ENCODE data around the gene RFPL1.
"Not testable (repeated sequence)": the region's sequence is repeated elsewhere in the genome, so short reads cannot be mapped to it uniquely, and the experiment has no call there.

The RFPL1 gene

GRCh38 chr22:29482253-29482652 is 43.9 kb downstream of the RFPL1 start:
- TF ChIP-seq, protein P1, sequence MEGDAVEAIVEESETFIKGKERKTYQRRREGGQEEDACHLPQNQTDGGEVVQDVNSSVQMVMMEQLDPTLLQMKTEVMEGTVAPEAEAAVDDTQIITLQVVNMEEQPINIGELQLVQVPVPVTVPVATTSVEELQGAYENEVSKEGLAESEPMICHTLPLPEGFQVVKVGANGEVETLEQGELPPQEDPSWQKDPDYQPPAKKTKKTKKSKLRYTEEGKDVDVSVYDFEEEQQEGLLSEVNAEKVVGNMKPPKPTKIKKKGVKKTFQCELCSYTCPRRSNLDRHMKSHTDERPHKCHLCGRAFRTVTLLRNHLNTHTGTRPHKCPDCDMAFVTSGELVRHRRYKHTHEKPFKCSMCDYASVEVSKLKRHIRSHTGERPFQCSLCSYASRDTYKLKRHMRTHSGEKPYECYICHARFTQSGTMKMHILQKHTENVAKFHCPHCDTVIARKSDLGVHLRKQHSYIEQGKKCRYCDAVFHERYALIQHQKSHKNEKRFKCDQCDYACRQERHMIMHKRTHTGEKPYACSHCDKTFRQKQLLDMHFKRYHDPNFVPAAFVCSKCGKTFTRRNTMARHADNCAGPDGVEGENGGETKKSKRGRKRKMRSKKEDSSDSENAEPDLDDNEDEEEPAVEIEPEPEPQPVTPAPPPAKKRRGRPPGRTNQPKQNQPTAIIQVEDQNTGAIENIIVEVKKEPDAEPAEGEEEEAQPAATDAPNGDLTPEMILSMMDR (IDR thresholded peaks at IDR 0.05; ENCODE audit: unreplicated experiment in 3 of 3): no peak
- Mint-ChIP-seq H3K36me3 (ENCODE audit: low read depth) (peaks cover 4% of the 10 kb centered on the region), H3K4me1 (peaks cover 26% of the 10 kb centered on the region), H3K27me3 (ENCODE audit: low read depth) (peaks cover 47% of the 10 kb centered on the region), H3K9me3 (no peaks in the 10 kb centered on the region), H3K4me3 (peak overlapping the region; percentile 78 to 81 (median 81)), H3K27ac (no peak overlapping the region)

- Mint-ChIP-seq H3K4me3 (no peak overlapping the region), H3K4me1 (peaks cover 26% of the 10 kb centered on the region), H3K9me3 (no peaks in the 10 kb centered on the region), H3K36me3 (ENCODE audit: low read depth) (peaks cover 7% of the 10 kb centered on the region), H3K27me3 (ENCODE audit: low read depth) (peaks cover 42% of the 10 kb centered on the region), H3K27ac (no peak overlapping the region)
- TF ChIP-seq, protein P1 (IDR thresholded peaks at IDR 0.05; ENCODE audit: unreplicated experiment in 3 of 3): no peak
Observed at GRCh38 chr22:29482726-29483125, 44.3 kb downstream of the RFPL1 start.

DNA sequence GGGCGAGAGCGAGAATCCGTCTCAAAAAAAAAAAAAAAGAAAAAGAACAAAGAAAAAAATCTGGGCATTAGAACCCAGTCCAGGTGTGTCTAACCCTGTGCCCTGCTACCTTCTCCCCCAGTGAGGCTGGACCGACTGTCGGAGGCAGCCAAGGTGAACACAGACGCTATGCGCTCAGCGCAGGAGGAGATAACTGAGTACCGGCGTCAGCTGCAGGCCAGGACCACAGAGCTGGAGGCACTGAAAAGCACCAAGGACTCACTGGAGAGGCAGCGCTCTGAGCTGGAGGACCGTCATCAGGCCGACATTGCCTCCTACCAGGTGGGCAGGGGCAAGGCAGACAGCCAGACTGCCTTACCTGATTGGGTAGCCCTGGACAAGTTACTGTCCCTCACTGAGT is 44.9 kb downstream of the RFPL1 start:
- H3K4me3 Mint-ChIP-seq: no peak overlapping the region
- H3K4me1 Mint-ChIP-seq: peaks cover 25% of the 10 kb centered on the region
- H3K36me3 Mint-ChIP-seq (ENCODE audit: low read depth): peaks cover 8% of the 10 kb centered on the region
- TF ChIP-seq, protein P1 (IDR thresholded peaks at IDR 0.05; ENCODE audit: unreplicated experiment in 3 of 3): no peak
- H3K27ac Mint-ChIP-seq: no peak overlapping the region
- H3K9me3 Mint-ChIP-seq: no peaks in the 10 kb centered on the region
- H3K27me3 Mint-ChIP-seq (ENCODE audit: low read depth): peaks cover 37% of the 10 kb centered on the region

DNA sequence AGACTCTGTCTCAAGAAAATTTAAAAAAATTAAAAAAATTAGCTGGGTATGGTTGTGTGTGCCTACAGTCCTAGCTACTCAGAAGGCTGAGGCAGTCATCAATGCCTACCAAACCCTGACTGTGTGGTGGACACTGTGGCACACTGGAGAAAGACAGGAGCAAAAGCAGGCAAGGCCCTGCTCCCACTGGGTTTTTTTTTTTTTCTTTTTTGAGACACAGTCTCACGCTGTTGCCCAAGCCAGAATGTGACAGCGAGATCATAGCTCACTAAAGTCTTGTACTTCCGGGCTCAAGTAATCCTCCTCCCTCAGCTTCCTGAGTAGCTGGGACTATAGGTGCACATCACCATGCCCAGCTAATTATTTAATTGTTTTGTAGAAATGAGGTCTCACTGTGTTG is 46.3 kb downstream of the RFPL1 start:
- peaks cover 23% of the 10 kb centered on the region for H3K27me3 Mint-ChIP-seq (ENCODE audit: low read depth)
- H3K4me3 Mint-ChIP-seq: no peak overlapping the region

DNA sequence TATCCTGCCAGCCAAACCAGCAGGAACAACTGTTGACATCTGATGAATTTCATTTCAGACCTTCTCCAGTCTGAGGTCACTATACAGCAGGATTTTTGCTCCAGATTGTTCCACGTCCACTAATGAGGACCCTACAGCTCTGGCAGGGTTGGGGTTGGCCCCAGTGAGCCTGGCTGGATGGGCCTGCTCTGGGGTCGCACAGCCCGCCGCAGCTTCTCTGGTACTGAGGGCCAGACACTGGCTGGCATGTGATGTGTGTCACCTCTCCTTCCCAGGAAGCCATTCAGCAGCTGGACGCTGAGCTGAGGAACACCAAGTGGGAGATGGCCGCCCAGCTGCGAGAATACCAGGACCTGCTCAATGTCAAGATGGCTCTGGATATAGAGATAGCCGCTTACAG is 47.1 kb downstream of the RFPL1 start:
- no peak overlapping the region for H3K4me3 Mint-ChIP-seq
- peaks cover 11% of the 10 kb centered on the region for H3K4me1 Mint-ChIP-seq
- no peaks in the 10 kb centered on the region for H3K9me3 Mint-ChIP-seq
- no peak overlapping the region for H3K27ac Mint-ChIP-seq
- H3K27me3 Mint-ChIP-seq (ENCODE audit: low read depth): peaks cover 20% of the 10 kb centered on the region
- peaks cover 25% of the 10 kb centered on the region for H3K36me3 Mint-ChIP-seq (ENCODE audit: low read depth)
- TF ChIP-seq, protein P1 (IDR thresholded peaks at IDR 0.05; ENCODE audit: unreplicated experiment in 3 of 3): no peak

More for the DNA sequence above, 46.3 kb downstream of the RFPL1 start:
- peaks cover 18% of the 10 kb centered on the region for H3K36me3 Mint-ChIP-seq (ENCODE audit: low read depth)
- no peak overlapping the region for H3K27ac Mint-ChIP-seq
- peaks cover 14% of the 10 kb centered on the region for H3K4me1 Mint-ChIP-seq
- TF ChIP-seq, protein P1 (IDR thresholded peaks at IDR 0.05; ENCODE audit: unreplicated experiment in 3 of 3): no peak
- H3K9me3 Mint-ChIP-seq: no peaks in the 10 kb centered on the region

GRCh38 chr22:29487426-29487986 is 49.1 kb downstream of the RFPL1 start:
- peaks cover 3% of the 10 kb centered on the region for H3K27me3 Mint-ChIP-seq (ENCODE audit: low read depth)
- H3K4me1 Mint-ChIP-seq: no peaks in the 10 kb centered on the region
- no peak overlapping the region for H3K27ac Mint-ChIP-seq
- TF ChIP-seq, protein P1 (IDR thresholded peaks at IDR 0.05; ENCODE audit: unreplicated experiment in 3 of 3): no peak
- H3K9me3 Mint-ChIP-seq: no peaks in the 10 kb centered on the region
- H3K4me3 Mint-ChIP-seq: no peak overlapping the region
- H3K36me3 Mint-ChIP-seq (ENCODE audit: low read depth): peaks cover 30% of the 10 kb centered on the region

DNA sequence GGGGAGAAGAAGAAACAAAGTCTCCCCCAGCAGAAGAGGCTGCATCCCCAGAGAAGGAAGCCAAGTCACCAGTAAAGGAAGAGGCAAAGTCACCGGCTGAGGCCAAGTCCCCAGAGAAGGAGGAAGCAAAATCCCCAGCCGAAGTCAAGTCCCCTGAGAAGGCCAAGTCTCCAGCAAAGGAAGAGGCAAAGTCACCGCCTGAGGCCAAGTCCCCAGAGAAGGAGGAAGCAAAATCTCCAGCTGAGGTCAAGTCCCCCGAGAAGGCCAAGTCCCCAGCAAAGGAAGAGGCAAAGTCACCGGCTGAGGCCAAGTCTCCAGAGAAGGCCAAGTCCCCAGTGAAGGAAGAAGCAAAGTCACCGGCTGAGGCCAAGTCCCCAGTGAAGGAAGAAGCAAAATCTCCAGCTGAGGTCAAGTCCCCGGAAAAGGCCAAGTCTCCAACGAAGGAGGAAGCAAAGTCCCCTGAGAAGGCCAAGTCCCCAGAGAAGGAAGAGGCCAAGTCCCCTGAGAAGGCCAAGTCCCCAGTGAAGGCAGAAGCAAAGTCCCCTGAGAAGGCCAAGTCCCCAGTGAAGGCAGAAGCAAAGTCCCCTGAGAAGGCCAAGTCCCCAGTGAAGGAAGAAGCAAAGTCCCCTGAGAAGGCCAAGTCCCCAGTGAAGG is 50.9 kb downstream of the RFPL1 start:
- not testable (repeated sequence) for H3K27me3 Mint-ChIP-seq (ENCODE audit: low read depth); H3K4me3 Mint-ChIP-seq; H3K4me1 Mint-ChIP-seq; H3K27ac Mint-ChIP-seq; H3K9me3 Mint-ChIP-seq
- peaks cover 30% of the 10 kb centered on the region for H3K36me3 Mint-ChIP-seq (ENCODE audit: low read depth)
